ENCODE data around the gene TMEM79. TPM values are rescaled to one million over a fixed set of nuclear protein-coding genes. Genes with fewer than 3 reads are reported as not detected.

The TMEM79 gene
- total RNA-seq, 1 experiment from 2014 or later: 6.1 TPM

GRCh38 chr1:156245451-156246232 is 38.5 kb upstream of the TMEM79 start:
- Histone ChIP-seq H3K4me2 (ENCODE audit: low read depth, low read length, poor library complexity, severe bottlenecking) (no peak overlapping the region), H3K4me1 (ENCODE audit: low read length) (peaks cover 13% of the 10 kb centered on the region), H3K9me2 (replicated peaks; ENCODE audit: insufficient read depth, low read length) (no peaks in the 10 kb centered on the region), H3K9me3 (ENCODE audit: low read length) (no peaks in the 10 kb centered on the region), H3K79me2 (ENCODE audit: low read length) (no peaks in the 10 kb centered on the region), H3K4me3 (ENCODE audit: low read length) (no peak overlapping the region), H3K27ac (ENCODE audit: low read length) (no peak overlapping the region), H4K20me1 (ENCODE audit: insufficient read depth, low read depth, low read length) (no peaks in the 10 kb centered on the region), H3K9ac (ENCODE audit: low read length) (no peak overlapping the region), H3K36me3 (ENCODE audit: insufficient read depth, low read length) (no peaks in the 10 kb centered on the region), H3K27me3 (ENCODE audit: low read length) (no peaks in the 10 kb centered on the region), H2AFZ (ENCODE audit: low read length) (no peak overlapping the region)
- DNase-seq: no peak

DNA sequence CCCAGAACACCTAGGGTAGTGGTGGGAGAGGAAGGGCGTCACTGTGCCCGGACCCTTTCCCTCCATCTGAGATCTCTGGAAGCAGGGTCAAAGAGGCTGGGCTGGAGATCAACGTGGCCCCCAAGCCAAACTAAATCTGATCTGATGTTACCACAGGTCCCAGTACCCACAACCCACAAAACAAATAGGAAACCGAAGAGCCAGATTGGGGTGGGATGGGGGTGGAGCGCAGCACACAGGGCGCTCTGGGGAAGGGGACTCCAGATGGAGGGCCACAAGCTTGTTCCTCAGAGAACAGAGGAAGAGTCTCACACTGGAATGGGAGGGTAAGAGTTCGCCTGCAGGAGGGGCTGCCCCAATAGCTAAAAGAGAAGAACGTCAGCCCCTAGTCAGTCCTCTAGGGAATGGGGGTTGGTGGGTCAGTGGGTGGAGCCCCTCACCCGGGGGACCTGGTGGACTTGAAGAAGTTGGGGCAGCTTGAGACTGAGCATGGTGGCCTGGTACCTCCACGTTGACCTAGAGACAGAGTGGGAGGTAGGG is 37.8 kb upstream of the TMEM79 start:
- Histone ChIP-seq H2AFZ (ENCODE audit: low read length) (no peak overlapping the region), H3K27me3 (ENCODE audit: low read length) (no peaks in the 10 kb centered on the region), H3K9me3 (ENCODE audit: low read length) (no peaks in the 10 kb centered on the region), H3K79me2 (ENCODE audit: low read length) (no peaks in the 10 kb centered on the region), H3K9ac (ENCODE audit: low read length) (no peak overlapping the region), H3K4me1 (ENCODE audit: low read length) (peaks cover 10% of the 10 kb centered on the region), H3K36me3 (ENCODE audit: insufficient read depth, low read length) (0 out of 2 replicates have a peak, but pooled peaks cover 3% of the 10 kb centered on the region), H3K4me3 (ENCODE audit: low read length) (no peak overlapping the region), H3K9me2 (replicated peaks; ENCODE audit: insufficient read depth, low read length) (no peaks in the 10 kb centered on the region), H3K27ac (ENCODE audit: low read length) (no peak overlapping the region), H4K20me1 (ENCODE audit: insufficient read depth, low read depth, low read length) (no peaks in the 10 kb centered on the region), H3K4me2 (ENCODE audit: low read depth, low read length, poor library complexity, severe bottlenecking) (no peak overlapping the region)
- no peak for DNase-seq

GRCh38 chr1:156246781-156247459 is 37.2 kb upstream of the TMEM79 start:
- peaks cover 4% of the 10 kb centered on the region for H3K4me1 ChIP-seq (ENCODE audit: low read length)
- H3K4me3 ChIP-seq (ENCODE audit: low read length): no peak overlapping the region
- no peak overlapping the region for H3K4me2 ChIP-seq (ENCODE audit: low read depth, low read length, poor library complexity, severe bottlenecking)
- DNase-seq: no peak
- H3K36me3 ChIP-seq (ENCODE audit: insufficient read depth, low read length): 0 out of 2 replicates have a peak, but pooled peaks cover 4% of the 10 kb centered on the region
- H3K79me2 ChIP-seq (ENCODE audit: low read length): no peaks in the 10 kb centered on the region
- no peaks in the 10 kb centered on the region for H3K9me2 ChIP-seq (replicated peaks; ENCODE audit: insufficient read depth, low read length)
- no peak overlapping the region for H2AFZ ChIP-seq (ENCODE audit: low read length)
- no peaks in the 10 kb centered on the region for H4K20me1 ChIP-seq (ENCODE audit: insufficient read depth, low read depth, low read length)
- no peaks in the 10 kb centered on the region for H3K27me3 ChIP-seq (ENCODE audit: low read length)
- no peak overlapping the region for H3K9ac ChIP-seq (ENCODE audit: low read length)
- H3K9me3 ChIP-seq (ENCODE audit: low read length): no peaks in the 10 kb centered on the region
- no peak overlapping the region for H3K27ac ChIP-seq (ENCODE audit: low read length)

DNA sequence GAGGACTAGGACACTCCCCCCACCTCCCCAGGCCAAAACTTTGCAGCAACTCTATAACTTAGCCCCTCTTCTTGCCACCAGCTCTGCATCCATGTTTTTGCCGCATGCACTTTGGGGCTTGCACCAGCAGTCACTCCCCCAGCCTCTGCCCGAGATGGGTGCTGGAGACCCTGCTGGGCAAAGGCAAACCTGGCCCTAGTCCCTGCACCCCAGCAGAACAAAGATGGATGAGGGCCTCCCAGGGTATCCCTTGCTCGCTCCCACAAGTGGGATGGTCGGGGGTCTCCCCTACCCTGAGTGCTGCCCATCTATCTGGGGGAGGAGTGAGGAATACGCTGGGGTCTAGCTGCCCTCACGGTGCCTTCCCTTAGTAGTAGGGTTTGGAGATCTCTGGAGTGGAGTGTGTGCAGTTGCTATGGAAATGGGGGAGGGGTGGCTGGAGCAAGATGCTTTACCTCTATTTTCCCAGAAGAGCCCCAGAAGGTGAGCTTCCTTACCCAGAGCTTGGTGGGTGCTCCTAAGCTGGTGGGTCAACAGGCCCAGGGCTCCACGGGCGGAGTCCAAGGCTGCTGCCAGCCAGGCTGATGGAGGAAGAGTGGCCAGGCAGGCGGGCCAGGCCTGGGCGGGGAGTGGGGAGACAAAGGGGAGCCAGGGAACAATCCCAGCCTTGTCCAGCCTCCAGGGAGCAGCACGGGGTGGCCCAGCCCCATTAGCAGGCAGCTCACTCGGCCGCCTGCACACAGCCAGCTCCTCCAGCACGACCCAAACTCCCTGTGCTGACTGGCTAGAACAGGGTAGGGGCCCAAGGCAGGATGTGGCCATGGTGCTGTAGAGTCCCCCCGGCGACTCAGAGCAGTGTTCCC is 36.4 kb upstream of the TMEM79 start, which contains the start of gene PAQR6:
Gene PAQR6, minus strand, starts transcription at position 597 of the 863 bp plus-strand sequence. CDS start 1,325 bp downstream, outside the sequence.
- no peaks in the 10 kb centered on the region for H4K20me1 ChIP-seq (ENCODE audit: insufficient read depth, low read depth, low read length)
- no peaks in the 10 kb centered on the region for H3K9me3 ChIP-seq (ENCODE audit: low read length)
- H3K27ac ChIP-seq (ENCODE audit: low read length): no peak within 1 kb of the TSS
- H3K36me3 ChIP-seq (ENCODE audit: insufficient read depth, low read length): peaks cover 6% of the 10 kb centered on the region; the same call in 1 of the 2 replicates
- H3K4me2 ChIP-seq (ENCODE audit: low read depth, low read length, poor library complexity, severe bottlenecking): no peak within 1 kb of the TSS
- H3K79me2 ChIP-seq (ENCODE audit: low read length): no peaks in the 10 kb centered on the region
- no peak within 1 kb of the TSS for H3K9ac ChIP-seq (ENCODE audit: low read length)
- no peaks in the 10 kb centered on the region for H3K4me1 ChIP-seq (ENCODE audit: low read length)
- no peak for DNase-seq
- H2AFZ ChIP-seq (ENCODE audit: low read length): no peak within 1 kb of the TSS
- H3K27me3 ChIP-seq (ENCODE audit: low read length): no peaks in the 10 kb centered on the region
- no peaks in the 10 kb centered on the region for H3K9me2 ChIP-seq (replicated peaks; ENCODE audit: insufficient read depth, low read length)
- no peak within 1 kb of the TSS for H3K4me3 ChIP-seq (ENCODE audit: low read length)

- no peaks in the 10 kb centered on the region for H3K79me2 ChIP-seq (ENCODE audit: low read length)
- H3K9ac ChIP-seq (ENCODE audit: low read length): no peak overlapping the region
- no peak overlapping the region for H3K4me3 ChIP-seq (ENCODE audit: low read length)
- H3K4me2 ChIP-seq (ENCODE audit: low read depth, low read length, poor library complexity, severe bottlenecking): no peak overlapping the region
- no peak overlapping the region for H3K27ac ChIP-seq (ENCODE audit: low read length)
- no peaks in the 10 kb centered on the region for H3K27me3 ChIP-seq (ENCODE audit: low read length)
- DNase-seq: no peak
- H2AFZ ChIP-seq (ENCODE audit: low read length): no peak overlapping the region
- no peaks in the 10 kb centered on the region for H3K9me2 ChIP-seq (replicated peaks; ENCODE audit: insufficient read depth, low read length)
- H3K9me3 ChIP-seq (ENCODE audit: low read length): no peaks in the 10 kb centered on the region
- H3K36me3 ChIP-seq (ENCODE audit: insufficient read depth, low read length): peaks cover 7% of the 10 kb centered on the region; the same call in 1 of the 2 replicates
- no peaks in the 10 kb centered on the region for H3K4me1 ChIP-seq (ENCODE audit: low read length)
- H4K20me1 ChIP-seq (ENCODE audit: insufficient read depth, low read depth, low read length): no peaks in the 10 kb centered on the region
These were observed 35.8 kb upstream of the TMEM79 start for GRCh38 chr1:156248323-156248683.

GRCh38 chr1:156249593-156249992 is 34.5 kb upstream of the TMEM79 start:
- Histone ChIP-seq H3K79me2 (ENCODE audit: low read length) (no peaks in the 10 kb centered on the region), H3K4me2 (ENCODE audit: low read depth, low read length, poor library complexity, severe bottlenecking) (no peak overlapping the region), H3K4me1 (ENCODE audit: low read length) (no peaks in the 10 kb centered on the region), H3K27me3 (ENCODE audit: low read length) (no peaks in the 10 kb centered on the region), H3K9me2 (replicated peaks; ENCODE audit: insufficient read depth, low read length) (no peaks in the 10 kb centered on the region), H3K9me3 (ENCODE audit: low read length) (no peaks in the 10 kb centered on the region), H2AFZ (ENCODE audit: low read length) (no peak overlapping the region), H3K4me3 (ENCODE audit: low read length) (no peak overlapping the region), H3K27ac (ENCODE audit: low read length) (no peak overlapping the region), H3K9ac (ENCODE audit: low read length) (no peak overlapping the region), H3K36me3 (ENCODE audit: insufficient read depth, low read length) (peaks cover 7% of the 10 kb centered on the region; the same call in 1 of the 2 replicates), H4K20me1 (ENCODE audit: insufficient read depth, low read depth, low read length) (no peaks in the 10 kb centered on the region)
- no peak for DNase-seq

GRCh38 chr1:156251527-156251926 is 32.6 kb upstream of the TMEM79 start:
- Histone ChIP-seq H3K4me3 (ENCODE audit: low read length) (no peak overlapping the region), H3K79me2 (ENCODE audit: low read length) (no peaks in the 10 kb centered on the region), H3K9me3 (ENCODE audit: low read length) (no peaks in the 10 kb centered on the region), H3K4me1 (ENCODE audit: low read length) (no peaks in the 10 kb centered on the region), H2AFZ (ENCODE audit: low read length) (no peak overlapping the region), H3K9me2 (replicated peaks; ENCODE audit: insufficient read depth, low read length) (no peaks in the 10 kb centered on the region), H3K36me3 (ENCODE audit: insufficient read depth, low read length) (peaks cover 13% of the 10 kb centered on the region; the same call in 1 of the 2 replicates), H4K20me1 (ENCODE audit: insufficient read depth, low read depth, low read length) (no peaks in the 10 kb centered on the region), H3K27ac (ENCODE audit: low read length) (no peak overlapping the region), H3K4me2 (ENCODE audit: low read depth, low read length, poor library complexity, severe bottlenecking) (no peak overlapping the region), H3K9ac (ENCODE audit: low read length) (no peak overlapping the region), H3K27me3 (ENCODE audit: low read length) (no peaks in the 10 kb centered on the region)
- DNase-seq: no peak
